Mammary epithelial cell (primary cell): Measurements from ENCODE around the gene CSMD2.

Experiments
- CTCF ChIP-seq, 2 donors: IDR thresholded peaks in 1 of 2; conservative IDR thresholded peaks in 1 of 2; 2 replicates each; pipeline ENCODE4 v1.5.1; 2011 to 2012; ENCODE audit warnings: inconsistent platforms in 2 of 2, low read length in 2 of 2, mild to moderate bottlenecking in 2 of 2, control low read depth in 1 of 2, low read depth in 1 of 2; ENCODE audit not compliant: insufficient read depth in 1 of 2; ENCODE audit errors: extremely low read depth in 1 of 2
- EZH2 ChIP-seq: IDR thresholded peaks from 2 replicates; pipeline ENCODE4 v1.6.1; 2012; ENCODE audit warnings: low read length, inconsistent platforms, borderline replicate concordance

DNA sequence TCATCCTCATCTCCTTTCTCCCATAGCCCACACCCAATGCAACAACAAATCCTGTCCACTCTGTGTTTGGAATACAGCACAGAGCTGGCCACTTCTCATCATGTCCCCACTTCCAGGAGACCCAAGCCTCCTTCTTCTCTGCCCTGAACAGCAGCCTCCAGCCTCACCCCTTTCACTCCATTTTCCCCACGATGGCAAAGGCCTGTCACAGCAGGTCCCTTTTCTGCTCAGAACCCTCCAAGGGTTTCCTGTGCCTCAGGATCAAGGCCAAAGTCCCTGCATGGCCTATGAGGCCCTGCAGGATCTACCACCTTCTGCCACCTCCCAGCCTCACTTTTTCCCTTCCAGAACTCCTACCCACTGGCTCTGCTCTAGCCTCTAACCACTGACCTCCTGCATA lies 78.5 kb downstream of the CSMD2 start:
- TF ChIP-seq CTCF (conservative IDR thresholded peaks at IDR 0.05 in 1 of 2, IDR thresholded peaks at IDR 0.05 in 1 of 2; ENCODE audit: extremely low read depth in 1 of 2, insufficient read depth in 1 of 2, low read depth in 1 of 2, low read length in 2 of 2) (no peak), EZH2 (no peak)
